H9 (cell line): ENCODE results near the gene KPNA1. TPM values are rescaled to one million over a fixed set of nuclear protein-coding genes. Genes with fewer than 3 reads are reported as not detected.

Experiments
- DNase-seq: peaks from one replicate; pipeline ENCODE4 v3.0.0-alpha.2; 2017
- H2AFZ ChIP-seq: one replicate; pipeline ENCODE4 v1.6.1; 2013; ENCODE audit warnings: mild to moderate bottlenecking, low read length, control low read depth, moderate library complexity
- H2AK5ac ChIP-seq: 2 replicates; pipeline ENCODE4 v1.6.1; 2013; ENCODE audit warnings: low read length, control low read depth, mixed read lengths; ENCODE audit not compliant: insufficient read length
- H2BK120ac ChIP-seq: one replicate; pipeline ENCODE4 v1.6.1; 2013; ENCODE audit warnings: low read depth, mild to moderate bottlenecking, low read length, control low read depth, inconsistent platforms; ENCODE audit not compliant: poor library complexity, severe bottlenecking
- H2BK12ac ChIP-seq: 2 replicates; pipeline ENCODE4 v1.6.1; 2013; ENCODE audit warnings: low read length, control low read depth, mixed read lengths, low read depth; ENCODE audit not compliant: insufficient read length
- H2BK15ac ChIP-seq: 2 replicates; pipeline ENCODE4 v1.6.1; 2013; ENCODE audit warnings: low read depth, low read length, control low read depth
- H2BK20ac ChIP-seq: one replicate; pipeline ENCODE4 v1.6.1; 2013; ENCODE audit warnings: low read depth, mild to moderate bottlenecking, low read length, control low read depth, inconsistent platforms; ENCODE audit not compliant: poor library complexity, severe bottlenecking
- H2BK5ac ChIP-seq: 2 replicates; pipeline ENCODE4 v1.6.1; 2013; ENCODE audit warnings: low read length, control low read depth, mixed read lengths; ENCODE audit not compliant: insufficient read length
- H3K14ac ChIP-seq: 2 replicates; pipeline ENCODE4 v1.6.1; 2013; ENCODE audit warnings: low read length, control low read depth; ENCODE audit not compliant: insufficient read depth
- H3K18ac ChIP-seq: 2 replicates; pipeline ENCODE4 v1.6.1; 2013; ENCODE audit warnings: low read depth, mild to moderate bottlenecking, mixed read lengths, low read length, control low read depth; ENCODE audit not compliant: insufficient read length
- H3K23ac ChIP-seq: 2 replicates; pipeline ENCODE4 v1.6.1; 2013; ENCODE audit warnings: low read length, control low read depth, mixed read lengths, low read depth; ENCODE audit not compliant: insufficient read length
- H3K23me2 ChIP-seq: 2 replicates; pipeline ENCODE4 v1.6.1; 2013; ENCODE audit warnings: low read depth, mild to moderate bottlenecking, mixed read lengths, low read length, control low read depth; ENCODE audit not compliant: insufficient read length, poor library complexity, severe bottlenecking
- H3K27ac ChIP-seq: 2 replicates; pipeline ENCODE4 v1.5.1; 2013; ENCODE audit warnings: low read length, control low read depth, mixed read lengths, low read depth; ENCODE audit not compliant: insufficient read length
- H3K27me3 ChIP-seq: 2 replicates; pipeline ENCODE4 v1.6.1; 2013; ENCODE audit warnings: low read length, control low read depth, inconsistent platforms; ENCODE audit not compliant: insufficient read depth
- H3K4ac ChIP-seq: 2 replicates; pipeline ENCODE4 v1.6.1; 2013; ENCODE audit warnings: low read depth, mild to moderate bottlenecking, control low read depth, inconsistent platforms, low read length, moderate library complexity
- H3K4me1 ChIP-seq: 2 replicates; pipeline ENCODE4 v1.6.1; 2013; ENCODE audit warnings: low read length, control low read depth, inconsistent platforms; ENCODE audit not compliant: insufficient read depth
- H3K4me2 ChIP-seq: 2 replicates; pipeline ENCODE4 v1.6.1; 2013; ENCODE audit warnings: low read length, control low read depth, mixed read lengths; ENCODE audit not compliant: insufficient read length, insufficient read depth
- H3K56ac ChIP-seq: 2 replicates; pipeline ENCODE4 v1.6.1; 2013; ENCODE audit warnings: low read depth, mild to moderate bottlenecking, mixed read lengths, low read length, control low read depth; ENCODE audit not compliant: insufficient read length
- H3K79me1 ChIP-seq: 2 replicates; pipeline ENCODE4 v1.6.1; 2013; ENCODE audit warnings: low read depth, mild to moderate bottlenecking, moderate library complexity, low read length, control low read depth, inconsistent platforms; ENCODE audit not compliant: insufficient read depth, poor library complexity, severe bottlenecking
- H3K79me2 ChIP-seq: 2 replicates; pipeline ENCODE4 v1.6.1; 2013; ENCODE audit warnings: low read length, control low read depth, inconsistent platforms; ENCODE audit not compliant: insufficient read depth
- H3K9ac ChIP-seq: 2 replicates; pipeline ENCODE4 v1.6.1; 2013; ENCODE audit warnings: low read length, control low read depth, mixed read lengths; ENCODE audit not compliant: insufficient read length; ENCODE audit errors: extremely low read depth
- H3K9me3 ChIP-seq: one replicate; pipeline ENCODE4 v1.6.1; 2013; ENCODE audit warnings: low read depth, low read length, inconsistent platforms; ENCODE audit not compliant: control insufficient read depth
- H3T11ph ChIP-seq: one replicate; pipeline ENCODE4 v1.6.1; 2013; ENCODE audit warnings: mild to moderate bottlenecking, low read length, control low read depth, inconsistent platforms
- H4K20me1 ChIP-seq: one replicate; pipeline ENCODE4 v1.6.1; 2013; ENCODE audit not compliant: control insufficient read depth, insufficient read length, insufficient read depth
- H4K5ac ChIP-seq: 2 replicates; pipeline ENCODE4 v1.6.1; 2013; ENCODE audit warnings: low read depth, mild to moderate bottlenecking, mixed read lengths, low read length, control low read depth; ENCODE audit not compliant: insufficient read length
- H4K8ac ChIP-seq: replicated peaks from 2 replicates; pipeline ENCODE4 v1.6.1; 2013; ENCODE audit warnings: low read length, control low read depth, mixed read lengths, low read depth; ENCODE audit not compliant: insufficient read length
- H4K91ac ChIP-seq: 2 replicates; pipeline ENCODE4 v1.6.1; 2013; ENCODE audit warnings: low read depth, mild to moderate bottlenecking, moderate library complexity, mixed read lengths, low read length, control low read depth; ENCODE audit not compliant: insufficient read length
- H3K27ac Mint-ChIP-seq, 3 experiments: 2 replicates in 2 of 3; 3 replicates in 1 of 3; pipeline ENCODE4 v1.8.0; 2020 to 2021; ENCODE audit warnings: mixed read lengths in 3 of 3, mild to moderate bottlenecking in 1 of 3, moderate library complexity in 1 of 3
- H3K27me3 Mint-ChIP-seq: 2 replicates; pipeline ENCODE4 v1.8.0; 2021; ENCODE audit warnings: low read depth, mild to moderate bottlenecking, moderate library complexity, mixed read lengths
- H3K36me3 Mint-ChIP-seq, 3 experiments: 2 replicates in 2 of 3; 3 replicates in 1 of 3; pipeline ENCODE4 v1.8.0; 2020 to 2021; ENCODE audit warnings: low read depth in 3 of 3, mixed read lengths in 3 of 3; ENCODE audit not compliant: insufficient read depth in 1 of 3
- H3K4me1 Mint-ChIP-seq, 2 experiments: 2 replicates each; pipeline ENCODE4 v1.8.0; 2020; ENCODE audit warnings: mixed read lengths in 2 of 2
- H3K4me3 Mint-ChIP-seq, 2 experiments: 2 replicates in 1 of 2; 3 replicates in 1 of 2; pipeline ENCODE4 v1.8.0; 2020 to 2021; ENCODE audit warnings: mild to moderate bottlenecking in 2 of 2, mixed read lengths in 2 of 2, moderate library complexity in 1 of 2
- H3K9me3 Mint-ChIP-seq, 2 experiments: 2 replicates in 1 of 2; 3 replicates in 1 of 2; pipeline ENCODE4 v1.8.0; 2020; ENCODE audit warnings: mild to moderate bottlenecking in 2 of 2, mixed read lengths in 2 of 2, moderate library complexity in 1 of 2
- WGBS: extraction: QIAGEN DNeasy Blood & Tissue Kit; methylation state at CpG from one replicate; pipeline ENCODE4 v1.1.7; 2013; ENCODE audit warnings: missing lambda C conversion rate, low lambda C conversion rate, mixed read lengths; ENCODE audit not compliant: insufficient read length; ENCODE audit errors: extremely low coverage; 5-methylcytosine and 5-hydroxymethylcytosine counted together
- total RNA-seq: library from RNA; stranded (reverse); gene quantifications from 2 replicates; pipeline ENCODE4 v1.2.1, GENCODE V29; 2021
- TF ChIP-seq, protein P1 (sequence below): fragments of 200-600 bp; sonication (generic); conservative IDR thresholded peaks from 3 replicates; pipeline ENCODE4 v1.8.0; 2021; ENCODE audit warnings: antibody characterized with exemption, mild to moderate bottlenecking

KPNA1 gene
- total RNA-seq, 1 experiment from 2014 or later = 71.7 TPM

DNA sequence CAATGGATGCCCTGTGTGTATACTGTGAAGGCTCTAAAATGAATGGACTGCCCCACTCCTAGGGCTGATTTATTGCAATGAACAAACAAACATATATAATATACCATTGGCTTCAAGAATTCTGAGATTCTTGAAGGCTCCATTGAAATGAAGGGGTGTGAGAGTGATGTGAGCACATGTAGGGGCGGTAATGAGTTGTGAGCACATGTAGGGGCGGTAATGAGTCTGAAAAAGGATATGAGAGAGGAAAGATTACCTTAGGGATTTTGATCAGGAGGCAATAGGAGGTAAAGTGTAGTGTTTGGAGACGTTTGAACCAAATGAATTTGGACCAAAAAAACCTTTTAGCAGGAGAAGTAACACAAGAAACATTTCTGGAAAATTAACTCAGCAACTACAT lies 127.0 kb downstream of the KPNA1 start:
- Histone ChIP-seq H3K4ac (no peak overlapping the region), H2BK20ac (no peak overlapping the region), H3K79me1 (no peaks in the 10 kb centered on the region), H2BK12ac (no peak overlapping the region), H2BK5ac (no peak overlapping the region), H3K4me1 (no peaks in the 10 kb centered on the region), H2AFZ (no peak overlapping the region), H3K27me3 (no peaks in the 10 kb centered on the region), H4K5ac (no peak overlapping the region), H4K8ac (no peak overlapping the region), H3K9me3 (no peaks in the 10 kb centered on the region), H4K20me1 (no peaks in the 10 kb centered on the region), H3K27ac (no peak overlapping the region), H4K91ac (no peak overlapping the region), H2AK5ac (no peak overlapping the region), H2BK120ac (no peak overlapping the region), H3K14ac (no peak overlapping the region), H3K79me2 (peaks cover under 1% of the 10 kb centered on the region; the same call in 1 of the 2 replicates), H3K56ac (no peak overlapping the region), H3K23me2 (peaks cover 13% of the 10 kb centered on the region), H3K18ac (no peak overlapping the region), H3K9ac (no peak overlapping the region), H3T11ph (no peak overlapping the region), H3K4me2 (no peak overlapping the region), H3K23ac (no peak overlapping the region), H2BK15ac (no peak overlapping the region)
- WGBS = no CpG with 5 or more reads among the region's 3 CpGs
- H3K27me3 Mint-ChIP-seq = no peaks in the 10 kb centered on the region
- TF ChIP-seq, protein P1, sequence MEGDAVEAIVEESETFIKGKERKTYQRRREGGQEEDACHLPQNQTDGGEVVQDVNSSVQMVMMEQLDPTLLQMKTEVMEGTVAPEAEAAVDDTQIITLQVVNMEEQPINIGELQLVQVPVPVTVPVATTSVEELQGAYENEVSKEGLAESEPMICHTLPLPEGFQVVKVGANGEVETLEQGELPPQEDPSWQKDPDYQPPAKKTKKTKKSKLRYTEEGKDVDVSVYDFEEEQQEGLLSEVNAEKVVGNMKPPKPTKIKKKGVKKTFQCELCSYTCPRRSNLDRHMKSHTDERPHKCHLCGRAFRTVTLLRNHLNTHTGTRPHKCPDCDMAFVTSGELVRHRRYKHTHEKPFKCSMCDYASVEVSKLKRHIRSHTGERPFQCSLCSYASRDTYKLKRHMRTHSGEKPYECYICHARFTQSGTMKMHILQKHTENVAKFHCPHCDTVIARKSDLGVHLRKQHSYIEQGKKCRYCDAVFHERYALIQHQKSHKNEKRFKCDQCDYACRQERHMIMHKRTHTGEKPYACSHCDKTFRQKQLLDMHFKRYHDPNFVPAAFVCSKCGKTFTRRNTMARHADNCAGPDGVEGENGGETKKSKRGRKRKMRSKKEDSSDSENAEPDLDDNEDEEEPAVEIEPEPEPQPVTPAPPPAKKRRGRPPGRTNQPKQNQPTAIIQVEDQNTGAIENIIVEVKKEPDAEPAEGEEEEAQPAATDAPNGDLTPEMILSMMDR = peak; percentile 35; the same call in 1 of the 3 replicates
- H3K36me3 Mint-ChIP-seq = peaks cover 0 to 13% (median 8%) of the 10 kb centered on the region in 3 experiments; a peak in 4 of 7 replicates
- DNase-seq = no peak
- no peak overlapping the region for H3K27ac Mint-ChIP-seq
- no peak overlapping the region for H3K4me3 Mint-ChIP-seq
- no peaks in the 10 kb centered on the region for H3K9me3 Mint-ChIP-seq
- H3K4me1 Mint-ChIP-seq = peaks cover 18 to 19% of the 10 kb centered on the region in 2 experiments
